ENCODE data around the gene NF2. TPM values are rescaled to one million over a fixed set of nuclear protein-coding genes. Genes with fewer than 3 reads are reported as not detected.
"Not testable (repeated sequence)": the region's sequence is repeated elsewhere in the genome, so short reads cannot be mapped to it uniquely, and the experiment has no call there.

NF2 gene
- total RNA-seq (2014; rRNA removed; shearing (Covaris generic)): 43.8 and 45.6 TPM in 2 replicates

- peaks cover 4% of the 10 kb centered on the region; the same call in 1 of the 2 replicates for H3K36me3 ChIP-seq
- H3K27ac ChIP-seq: peak within 1 kb of the TSS; percentile 73
- peak; percentile 34 to 99 for DNase-seq
- H3K9me3 ChIP-seq (replicated peaks): no peaks in the 10 kb centered on the region
- peaks cover 4% of the 10 kb centered on the region for H3K4me1 ChIP-seq
- peak within 1 kb of the TSS; percentile 96 for H3K4me3 ChIP-seq
- no peaks in the 10 kb centered on the region for H3K27me3 ChIP-seq
Observed at GRCh38 chr22:29603358-29604075, at the start of gene NF2. TSS of gene NF2 (plus strand) at chr22:29603633. CDS start at chr22:29603999, 366 bp downstream.

- H3K27me3 ChIP-seq: no peaks in the 10 kb centered on the region
- 0 out of 2 replicates have a peak, but pooled peaks cover 4% of the 10 kb centered on the region for H3K4me1 ChIP-seq
- no peak for DNase-seq
- no peak overlapping the region for H3K4me3 ChIP-seq
- H3K9me3 ChIP-seq (replicated peaks): no peaks in the 10 kb centered on the region
- 0 out of 2 replicates have a peak, but pooled peaks cover 4% of the 10 kb centered on the region for H3K36me3 ChIP-seq
- no peak overlapping the region for H3K27ac ChIP-seq
Observed at GRCh38 chr22:29555065-29555644, 48.3 kb upstream of the NF2 start.

- Histone ChIP-seq H3K27ac (no peak overlapping the region), H3K36me3 (no peaks in the 10 kb centered on the region), H3K9me3 (replicated peaks) (no peaks in the 10 kb centered on the region), H3K4me3 (no peak overlapping the region), H3K27me3 (no peaks in the 10 kb centered on the region), H3K4me1 (0 out of 2 replicates have a peak, but pooled peaks cover 4% of the 10 kb centered on the region)
- DNase-seq: no peak
Observed at GRCh38 chr22:29559030-29559429, 44.4 kb upstream of the NF2 start.

- Histone ChIP-seq H3K27me3 (no peaks in the 10 kb centered on the region), H3K27ac (no peak overlapping the region), H3K9me3 (replicated peaks) (no peaks in the 10 kb centered on the region), H3K36me3 (no peaks in the 10 kb centered on the region), H3K4me3 (no peak overlapping the region), H3K4me1 (no peaks in the 10 kb centered on the region)
- no peak for DNase-seq
Observed at GRCh38 chr22:29559853-29560252, 43.6 kb upstream of the NF2 start.

GRCh38 chr22:29563652-29564460, 39.6 kb upstream of the NF2 start:
- H3K27me3 ChIP-seq: no peaks in the 10 kb centered on the region

GRCh38 chr22:29566513-29566912, 36.9 kb upstream of the NF2 start:
- not testable (repeated sequence) for DNase-seq; H3K4me3 ChIP-seq; H3K9me3 ChIP-seq (replicated peaks); H3K27me3 ChIP-seq; H3K4me1 ChIP-seq; H3K27ac ChIP-seq; H3K36me3 ChIP-seq

More at GRCh38 chr22:29563652-29564460, 39.6 kb upstream of the NF2 start:
- H3K4me1 ChIP-seq: no peaks in the 10 kb centered on the region
- H3K9me3 ChIP-seq (replicated peaks): no peaks in the 10 kb centered on the region
- no peak for DNase-seq
- H3K4me3 ChIP-seq: no peak overlapping the region
- no peaks in the 10 kb centered on the region for H3K36me3 ChIP-seq
- H3K27ac ChIP-seq: no peak overlapping the region

- Histone ChIP-seq H3K36me3 (no peaks in the 10 kb centered on the region), H3K27ac (no peak overlapping the region), H3K4me3 (no peak overlapping the region), H3K27me3 (no peaks in the 10 kb centered on the region), H3K9me3 (replicated peaks) (no peaks in the 10 kb centered on the region), H3K4me1 (no peaks in the 10 kb centered on the region)
- no peak for DNase-seq
Observed at GRCh38 chr22:29567338-29567737, 36.1 kb upstream of the NF2 start.

- no peak overlapping the region for H3K27ac ChIP-seq
- no peaks in the 10 kb centered on the region for H3K4me1 ChIP-seq
- no peaks in the 10 kb centered on the region for H3K36me3 ChIP-seq
- no peak overlapping the region for H3K4me3 ChIP-seq
- DNase-seq: no peak
- no peaks in the 10 kb centered on the region for H3K9me3 ChIP-seq (replicated peaks)
- no peaks in the 10 kb centered on the region for H3K27me3 ChIP-seq
Observed at GRCh38 chr22:29569011-29569678, 34.3 kb upstream of the NF2 start.

- no peak for DNase-seq
- H3K36me3 ChIP-seq: no peaks in the 10 kb centered on the region
- H3K27me3 ChIP-seq: no peaks in the 10 kb centered on the region
- no peak overlapping the region for H3K27ac ChIP-seq
- H3K9me3 ChIP-seq (replicated peaks): no peaks in the 10 kb centered on the region
- H3K4me1 ChIP-seq: no peaks in the 10 kb centered on the region
- H3K4me3 ChIP-seq: no peak overlapping the region
Observed at GRCh38 chr22:29570456-29570855, 33.0 kb upstream of the NF2 start.

- Histone ChIP-seq H3K4me1 (no peaks in the 10 kb centered on the region), H3K27ac (no peak overlapping the region), H3K36me3 (no peaks in the 10 kb centered on the region), H3K27me3 (no peaks in the 10 kb centered on the region), H3K9me3 (replicated peaks) (no peaks in the 10 kb centered on the region), H3K4me3 (no peak overlapping the region)
- DNase-seq: no peak
Observed at GRCh38 chr22:29570912-29571549, 32.4 kb upstream of the NF2 start.

- no peak for DNase-seq
- Histone ChIP-seq H3K4me1 (no peaks in the 10 kb centered on the region; the same call in 1 of the 2 replicates), H3K4me3 (no peak overlapping the region), H3K9me3 (replicated peaks) (no peaks in the 10 kb centered on the region), H3K36me3 (no peaks in the 10 kb centered on the region), H3K27me3 (no peaks in the 10 kb centered on the region), H3K27ac (no peak overlapping the region)
Observed at GRCh38 chr22:29574762-29575450, 28.5 kb upstream of the NF2 start.

GRCh38 chr22:29578462-29579200, 24.8 kb upstream of the NF2 start:
- Histone ChIP-seq H3K27ac (no peak overlapping the region), H3K36me3 (no peaks in the 10 kb centered on the region), H3K27me3 (no peaks in the 10 kb centered on the region), H3K4me1 (peaks cover 4% of the 10 kb centered on the region; the same call in 1 of the 2 replicates), H3K9me3 (replicated peaks) (no peaks in the 10 kb centered on the region), H3K4me3 (no peak overlapping the region)
- no peak for DNase-seq

GRCh38 chr22:29580200-29580810, 23.1 kb upstream of the NF2 start:
- H3K4me1 ChIP-seq: peaks cover 4% of the 10 kb centered on the region; the same call in 1 of the 2 replicates
- H3K27me3 ChIP-seq: no peaks in the 10 kb centered on the region
- H3K9me3 ChIP-seq (replicated peaks): no peaks in the 10 kb centered on the region
- peak overlapping the region; percentile 84 for H3K4me3 ChIP-seq
- no peaks in the 10 kb centered on the region for H3K36me3 ChIP-seq
- peak in 1 of 2 experiments; percentile 6 for DNase-seq
- peak overlapping the region; percentile 33; the same call in 1 of the 2 replicates for H3K27ac ChIP-seq

Measured in SJCRH30 (cell line).